ENCODE data around the gene PPP2R5C.

Gene PPP2R5C

GRCh38 chr14:101808020-101808641, 46.6 kb downstream of the PPP2R5C start:
- Histone ChIP-seq H3K9ac (ENCODE audit: low read length) (no peak overlapping the region), H3K27ac (ENCODE audit: low read depth, low read length) (no peak overlapping the region)

DNA sequence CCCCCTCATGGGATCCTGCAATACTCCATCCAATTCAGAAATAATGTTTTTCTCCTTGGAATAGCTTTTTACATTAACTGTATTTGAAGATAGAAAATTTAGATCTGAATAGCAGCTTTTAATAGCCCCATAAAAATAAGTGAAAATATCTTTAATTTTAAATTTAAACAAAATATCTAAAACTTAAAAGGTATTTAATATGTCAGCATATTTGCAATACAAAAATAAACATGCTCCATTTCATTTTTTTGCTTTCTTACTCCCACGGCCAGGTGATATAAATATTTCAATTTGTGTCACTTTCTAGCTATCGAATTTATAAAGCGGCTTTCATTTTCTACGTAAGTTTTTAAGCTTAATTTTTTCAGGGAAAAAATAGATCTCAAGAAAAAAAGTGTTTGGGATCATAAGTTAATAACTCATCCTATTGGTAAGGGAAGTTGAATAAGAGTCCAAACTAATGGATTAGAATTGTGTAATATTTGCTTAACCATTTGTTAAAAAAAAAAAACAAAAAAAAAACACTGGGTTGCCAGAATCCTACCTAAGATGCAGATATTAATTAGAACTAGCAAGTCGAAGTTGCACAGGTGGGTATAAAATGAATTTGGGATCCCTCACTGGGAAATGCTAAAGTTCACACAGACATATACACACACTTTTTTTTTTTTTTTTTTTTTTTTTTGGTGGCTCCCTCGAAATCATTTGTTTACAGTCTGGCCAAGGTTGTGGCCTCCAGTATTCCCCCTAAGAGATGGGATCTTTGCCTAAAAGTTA, 47.6 kb downstream of the PPP2R5C start:
- Histone ChIP-seq H3K27me3 (ENCODE audit: control insufficient read depth, insufficient read depth, low read length) (no peaks in the 10 kb centered on the region), H3K9ac (ENCODE audit: low read length) (peak overlapping the region; percentile 35), H3K36me3 (ENCODE audit: control insufficient read depth, insufficient read depth, low read length) (no peaks in the 10 kb centered on the region), H3K4me3 (ENCODE audit: low read length) (peak overlapping the region; percentile 67), H3K4me1 (ENCODE audit: control insufficient read depth, insufficient read depth, low read length) (peaks cover 16% of the 10 kb centered on the region), H3K27ac (ENCODE audit: low read depth, low read length) (peak overlapping the region; percentile 94)

More at GRCh38 chr14:101808020-101808641, 46.6 kb downstream of the PPP2R5C start:
- Histone ChIP-seq H3K4me1 (ENCODE audit: control insufficient read depth, insufficient read depth, low read length) (peaks cover 16% of the 10 kb centered on the region), H3K36me3 (ENCODE audit: control insufficient read depth, insufficient read depth, low read length) (no peaks in the 10 kb centered on the region), H3K4me3 (ENCODE audit: low read length) (no peak overlapping the region), H3K27me3 (ENCODE audit: control insufficient read depth, insufficient read depth, low read length) (no peaks in the 10 kb centered on the region)

DNA sequence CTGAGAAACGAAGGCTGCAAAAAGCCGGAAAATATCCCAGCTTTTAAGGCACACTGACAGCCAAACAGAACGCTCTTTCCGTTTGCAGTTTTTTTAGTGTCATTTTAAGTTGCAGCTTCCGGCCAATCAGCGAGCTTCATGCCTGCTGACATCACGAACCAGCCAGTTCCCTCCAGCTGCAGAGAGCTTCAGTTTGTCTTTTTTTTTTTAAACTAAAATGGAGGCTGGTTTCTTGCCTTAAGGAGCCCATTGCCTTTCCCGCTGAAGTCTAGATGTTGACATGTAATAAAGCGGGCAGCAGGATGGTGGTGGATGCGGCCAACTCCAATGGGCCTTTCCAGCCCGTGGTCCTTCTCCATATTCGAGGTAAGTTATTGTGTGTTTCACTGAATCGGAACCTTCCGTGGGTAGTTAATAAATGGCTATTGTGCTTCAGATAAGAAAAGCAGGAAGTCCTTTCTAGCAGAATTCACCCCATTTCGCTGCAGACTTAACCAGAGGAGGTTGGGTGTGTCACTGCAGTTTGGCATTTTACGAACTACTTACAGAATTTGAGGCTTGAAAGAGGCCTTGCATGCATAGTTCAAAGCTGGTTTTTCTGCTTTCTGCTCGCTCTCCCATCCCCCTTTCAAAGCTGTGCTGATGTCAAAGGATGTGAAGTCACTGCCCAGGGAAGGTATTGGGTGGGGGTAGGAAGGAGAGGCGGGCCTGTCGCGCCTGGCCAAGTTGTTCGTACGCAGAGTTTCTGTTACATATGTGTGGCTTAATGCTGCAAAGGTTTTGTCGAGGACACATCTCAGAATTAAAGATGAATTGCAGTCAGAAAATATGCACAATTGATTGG, 48.4 kb downstream of the PPP2R5C start:
- peak overlapping the region; percentile 94 for H3K27ac ChIP-seq (ENCODE audit: low read depth, low read length)
- peak overlapping the region; percentile 58 for H3K9ac ChIP-seq (ENCODE audit: low read length)
- peaks cover 18% of the 10 kb centered on the region for H3K4me1 ChIP-seq (ENCODE audit: control insufficient read depth, insufficient read depth, low read length)
- H3K27me3 ChIP-seq (ENCODE audit: control insufficient read depth, insufficient read depth, low read length), result no peaks in the 10 kb centered on the region
- peak overlapping the region; percentile 67 for H3K4me3 ChIP-seq (ENCODE audit: low read length)
- peaks cover 2% of the 10 kb centered on the region for H3K36me3 ChIP-seq (ENCODE audit: control insufficient read depth, insufficient read depth, low read length)

DNA sequence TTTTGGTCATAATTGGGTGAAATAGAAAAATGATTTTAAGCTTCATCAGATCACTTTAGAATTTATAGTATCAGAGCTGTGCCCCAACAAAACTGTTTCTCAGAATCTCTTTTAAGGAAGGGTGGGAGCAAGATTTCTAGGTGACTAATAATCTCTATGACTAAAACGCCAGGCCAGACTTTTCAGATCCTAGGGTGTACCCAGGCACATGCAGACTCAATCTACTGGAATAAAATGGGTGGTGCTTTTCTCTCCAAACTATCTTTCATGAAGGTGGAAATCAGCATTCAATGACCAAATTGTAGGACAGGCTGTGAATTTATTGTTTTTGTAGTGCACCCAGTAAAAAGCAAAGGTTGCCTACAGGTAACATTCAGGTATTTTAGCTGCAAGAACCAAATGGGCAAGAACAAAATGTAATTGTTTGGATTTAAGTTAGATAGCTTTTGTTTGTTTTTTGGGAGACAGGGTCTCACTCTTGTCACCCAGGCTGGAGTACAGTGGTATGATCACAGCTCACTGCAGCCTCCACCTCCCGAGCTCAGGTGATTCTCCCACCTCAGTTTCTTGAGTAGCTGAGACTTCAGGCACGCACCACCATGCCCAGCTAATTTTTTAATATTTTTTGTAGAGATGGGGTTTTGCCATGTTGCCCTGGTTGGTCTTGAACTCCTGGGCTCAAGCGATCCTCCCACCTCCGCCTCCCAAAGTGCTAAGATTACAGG, 49.5 kb downstream of the PPP2R5C start:
- Histone ChIP-seq H3K36me3 (ENCODE audit: control insufficient read depth, insufficient read depth, low read length) (peaks cover 3% of the 10 kb centered on the region), H3K27me3 (ENCODE audit: control insufficient read depth, insufficient read depth, low read length) (no peaks in the 10 kb centered on the region), H3K9ac (ENCODE audit: low read length) (peak overlapping the region; percentile 58), H3K4me1 (ENCODE audit: control insufficient read depth, insufficient read depth, low read length) (peaks cover 18% of the 10 kb centered on the region), H3K4me3 (ENCODE audit: low read length) (peak overlapping the region; percentile 67), H3K27ac (ENCODE audit: low read depth, low read length) (peak overlapping the region; percentile 94)

- peak overlapping the region; percentile 40 for H3K4me3 ChIP-seq (ENCODE audit: low read length)
- peaks cover 18% of the 10 kb centered on the region for H3K4me1 ChIP-seq (ENCODE audit: control insufficient read depth, insufficient read depth, low read length)
- no peak overlapping the region for H3K9ac ChIP-seq (ENCODE audit: low read length)
These were observed 50.6 kb downstream of the PPP2R5C start for GRCh38 chr14:101812071-101812470.

GRCh38 chr14:101813171-101813759, 51.8 kb downstream of the PPP2R5C start:
- Histone ChIP-seq H3K36me3 (ENCODE audit: control insufficient read depth, insufficient read depth, low read length) (peaks cover 3% of the 10 kb centered on the region), H3K9ac (ENCODE audit: low read length) (no peak overlapping the region), H3K4me1 (ENCODE audit: control insufficient read depth, insufficient read depth, low read length) (peaks cover 18% of the 10 kb centered on the region), H3K27me3 (ENCODE audit: control insufficient read depth, insufficient read depth, low read length) (no peaks in the 10 kb centered on the region), H3K27ac (ENCODE audit: low read depth, low read length) (peak overlapping the region; percentile 41), H3K4me3 (ENCODE audit: low read length) (no peak overlapping the region)

More at GRCh38 chr14:101812071-101812470, 50.6 kb downstream of the PPP2R5C start:
- Histone ChIP-seq H3K27ac (ENCODE audit: low read depth, low read length) (no peak overlapping the region), H3K27me3 (ENCODE audit: control insufficient read depth, insufficient read depth, low read length) (no peaks in the 10 kb centered on the region), H3K36me3 (ENCODE audit: control insufficient read depth, insufficient read depth, low read length) (peaks cover 3% of the 10 kb centered on the region)

- Histone ChIP-seq H3K4me3 (ENCODE audit: low read length) (no peak overlapping the region), H3K27me3 (ENCODE audit: control insufficient read depth, insufficient read depth, low read length) (no peaks in the 10 kb centered on the region), H3K9ac (ENCODE audit: low read length) (no peak overlapping the region), H3K4me1 (ENCODE audit: control insufficient read depth, insufficient read depth, low read length) (peaks cover 18% of the 10 kb centered on the region), H3K27ac (ENCODE audit: low read depth, low read length) (no peak overlapping the region), H3K36me3 (ENCODE audit: control insufficient read depth, insufficient read depth, low read length) (peaks cover 3% of the 10 kb centered on the region)
These were observed 52.3 kb downstream of the PPP2R5C start for GRCh38 chr14:101813833-101814232.

GRCh38 chr14:101814934-101815333, 53.4 kb downstream of the PPP2R5C start:
- Histone ChIP-seq H3K27me3 (ENCODE audit: control insufficient read depth, insufficient read depth, low read length) (no peaks in the 10 kb centered on the region), H3K4me1 (ENCODE audit: control insufficient read depth, insufficient read depth, low read length) (peaks cover 18% of the 10 kb centered on the region), H3K4me3 (ENCODE audit: low read length) (no peak overlapping the region), H3K9ac (ENCODE audit: low read length) (no peak overlapping the region), H3K36me3 (ENCODE audit: control insufficient read depth, insufficient read depth, low read length) (peaks cover 3% of the 10 kb centered on the region), H3K27ac (ENCODE audit: low read depth, low read length) (no peak overlapping the region)

DNA sequence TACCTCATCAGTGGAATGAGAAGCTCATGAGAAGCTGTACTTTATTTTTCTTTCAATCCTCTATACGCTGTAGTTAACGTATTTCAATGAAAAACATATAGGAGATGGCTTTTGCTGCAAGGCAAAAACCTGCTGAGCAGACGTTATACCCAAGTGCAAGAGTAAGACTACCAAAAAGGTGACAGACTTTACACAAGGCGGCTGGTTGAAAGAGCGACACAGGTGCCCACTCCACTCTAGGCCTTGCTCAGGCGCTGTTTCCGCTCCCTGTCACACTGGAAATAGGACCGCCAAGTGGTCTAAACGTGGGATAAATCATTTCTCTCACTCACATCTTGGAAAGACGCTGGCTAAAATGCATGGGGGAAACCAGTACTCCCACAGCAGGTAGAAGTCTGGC, 54.5 kb downstream of the PPP2R5C start:
- Histone ChIP-seq H3K36me3 (ENCODE audit: control insufficient read depth, insufficient read depth, low read length) (peaks cover 3% of the 10 kb centered on the region), H3K4me3 (ENCODE audit: low read length) (no peak overlapping the region), H3K27me3 (ENCODE audit: control insufficient read depth, insufficient read depth, low read length) (no peaks in the 10 kb centered on the region), H3K9ac (ENCODE audit: low read length) (no peak overlapping the region), H3K27ac (ENCODE audit: low read depth, low read length) (no peak overlapping the region), H3K4me1 (ENCODE audit: control insufficient read depth, insufficient read depth, low read length) (peaks cover 14% of the 10 kb centered on the region)

DNA sequence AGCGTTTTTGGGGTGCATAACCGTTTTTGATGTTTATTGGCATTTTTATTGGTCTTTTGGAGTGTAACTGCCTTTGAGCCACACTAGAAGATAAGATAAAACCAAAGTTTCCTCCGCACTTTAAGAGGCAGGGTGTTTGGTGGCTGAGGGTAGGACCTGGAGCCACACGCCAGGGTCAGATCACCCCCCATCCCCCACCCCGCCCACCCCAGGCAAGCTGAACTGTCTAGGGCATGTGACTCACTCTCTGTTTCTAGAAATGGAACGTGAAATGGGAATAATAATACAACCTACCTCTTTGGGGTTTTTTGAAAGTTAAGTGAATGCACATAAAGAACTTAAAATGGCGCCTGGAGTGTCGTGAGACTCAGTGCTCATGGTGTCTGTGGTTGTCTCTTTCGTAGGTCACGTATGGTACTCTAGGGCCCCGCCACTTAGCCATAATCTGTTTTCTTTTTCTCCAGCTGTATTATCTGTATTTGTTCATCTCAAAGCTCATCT, 56.0 kb downstream of the PPP2R5C start:
- Histone ChIP-seq H3K36me3 (ENCODE audit: control insufficient read depth, insufficient read depth, low read length) (peaks cover 3% of the 10 kb centered on the region), H3K4me1 (ENCODE audit: control insufficient read depth, insufficient read depth, low read length) (peaks cover 5% of the 10 kb centered on the region), H3K27me3 (ENCODE audit: control insufficient read depth, insufficient read depth, low read length) (no peaks in the 10 kb centered on the region), H3K4me3 (ENCODE audit: low read length) (no peak overlapping the region), H3K9ac (ENCODE audit: low read length) (no peak overlapping the region), H3K27ac (ENCODE audit: low read depth, low read length) (no peak overlapping the region)

DNA sequence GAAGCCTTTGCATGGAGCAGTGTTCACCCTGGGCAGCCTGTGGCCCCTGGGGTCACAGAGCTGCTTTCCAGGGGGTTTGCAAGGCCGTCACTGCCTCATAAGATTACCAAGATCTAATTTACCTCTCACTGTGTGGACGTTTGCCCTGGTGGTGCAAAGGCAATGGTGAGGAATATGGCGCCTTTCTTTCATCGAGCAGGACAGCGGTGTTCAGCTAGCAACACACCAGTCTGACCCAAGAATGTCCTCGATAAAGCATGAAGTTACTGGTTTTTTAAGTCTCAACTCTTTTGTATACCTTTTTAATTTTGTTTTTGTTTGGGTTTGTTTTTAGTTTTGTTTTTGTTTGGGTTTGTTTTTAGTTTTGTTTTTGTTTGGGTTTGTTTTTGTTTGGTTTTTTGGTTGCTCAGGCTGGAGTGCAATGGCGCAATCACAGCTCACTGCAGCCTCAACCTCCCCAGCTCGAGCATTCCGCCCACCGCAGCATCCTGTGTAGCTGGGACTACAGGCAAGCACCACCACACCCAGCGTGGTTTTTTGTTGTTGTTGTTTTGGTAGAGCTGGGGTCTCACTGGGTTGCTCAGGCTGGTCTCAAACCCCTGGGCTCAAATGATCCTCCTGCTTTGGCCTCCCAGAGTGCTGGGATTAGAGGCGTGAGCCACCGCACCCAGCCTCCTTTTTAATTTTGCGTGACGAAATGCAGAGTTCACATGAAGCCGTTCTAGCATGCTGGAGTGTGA, 57.9 kb downstream of the PPP2R5C start:
- H3K9ac ChIP-seq (ENCODE audit: low read length), result no peak overlapping the region
- peaks cover 3% of the 10 kb centered on the region for H3K36me3 ChIP-seq (ENCODE audit: control insufficient read depth, insufficient read depth, low read length)
- peaks cover 12% of the 10 kb centered on the region for H3K4me1 ChIP-seq (ENCODE audit: control insufficient read depth, insufficient read depth, low read length)
- no peak overlapping the region for H3K4me3 ChIP-seq (ENCODE audit: low read length)
- peak overlapping the region; percentile 16 for H3K27ac ChIP-seq (ENCODE audit: low read depth, low read length)
- H3K27me3 ChIP-seq (ENCODE audit: control insufficient read depth, insufficient read depth, low read length), result no peaks in the 10 kb centered on the region

All from rectal smooth muscle tissue (tissue), 1 donor.